ENCODE data around the gene ZNF865. TPM values are rescaled to one million over a fixed set of nuclear protein-coding genes. Genes with fewer than 3 reads are reported as not detected.

Gene ZNF865
- total RNA-seq, 2 experiments from 2014 or later: 3.0 to 11.3 TPM

- Histone ChIP-seq H3K9me2 (ENCODE audit: insufficient read depth, low read length) (no peaks in the 10 kb centered on the region), H3K4me2 (ENCODE audit: low read length) (peak overlapping the region; percentile 89), H4K20me1 (ENCODE audit: insufficient read depth, low read length) (no peaks in the 10 kb centered on the region), H3K4me1 (ENCODE audit: insufficient read depth, low read length, poor library complexity, severe bottlenecking) (peaks cover 58% of the 10 kb centered on the region), H3K36me3 (ENCODE audit: insufficient read depth, low read length) (peaks cover 21% of the 10 kb centered on the region), H3K27ac (ENCODE audit: low read depth, low read length, poor library complexity, severe bottlenecking) (peak overlapping the region; percentile 86), H3K4me3 (ENCODE audit: low read depth, low read length, poor library complexity, severe bottlenecking) (peak overlapping the region; percentile 98), H3K79me2 (ENCODE audit: insufficient read depth, low read depth, low read length) (peaks cover 54% of the 10 kb centered on the region), H2AFZ (ENCODE audit: low read length) (no peak overlapping the region), H3K9me3 (ENCODE audit: low read length) (no peaks in the 10 kb centered on the region)
- BruUV-seq (replicated peaks): no TSS peak
- intact Hi-C loops (cut with micrococcal nuclease; ENCODE audit: unreplicated experiment): loop anchor here (5.0 kb wide), 1 partner anchor 502 kb away; the partner anchor contains the start of gene ZNF444
- TF ChIP-seq CTCF (conservative IDR thresholded peaks at IDR 0.05; ENCODE audit: low read length) (peak; percentile 10; the same call in 1 of the 2 replicates), EZH2phosphoT487 (IDR thresholded peaks at IDR 0.05; ENCODE audit: borderline replicate concordance, low read depth, low read length) (no peak)
- DNase-seq (ENCODE audit: low spot score): peak; percentile 41
- ChIA-PET CTCF (ENCODE audit: unreplicated experiment) (no interaction called here), POLR2A (no interaction called here)
Measured at GRCh38 chr19:55640043-55640576, 34.7 kb downstream of the ZNF865 start.

GRCh38 chr19:55640577-55641425 lies 35.4 kb downstream of the ZNF865 start, which contains the start of gene ZNF580:
Gene ZNF580, plus strand, starts transcription at chr19:55641002. Its CDS starts 1,507 bp downstream, at chr19:55642509.
- DNase-seq (ENCODE audit: low spot score): peak; percentile 75
- POLR2A ChIA-PET: no interaction called here
- Histone ChIP-seq H3K27ac (ENCODE audit: low read depth, low read length, poor library complexity, severe bottlenecking) (peak within 1 kb of the TSS; percentile 86), H3K4me1 (ENCODE audit: insufficient read depth, low read length, poor library complexity, severe bottlenecking) (peaks cover 60% of the 10 kb centered on the region), H2AFZ (ENCODE audit: low read length) (no peak within 1 kb of the TSS), H3K9me3 (ENCODE audit: low read length) (no peaks in the 10 kb centered on the region), H3K9me2 (ENCODE audit: insufficient read depth, low read length) (no peaks in the 10 kb centered on the region), H3K4me3 (ENCODE audit: low read depth, low read length, poor library complexity, severe bottlenecking) (peak within 1 kb of the TSS; percentile 98), H3K36me3 (ENCODE audit: insufficient read depth, low read length) (peaks cover 28% of the 10 kb centered on the region), H3K4me2 (ENCODE audit: low read length) (peak within 1 kb of the TSS; percentile 89), H3K79me2 (ENCODE audit: insufficient read depth, low read depth, low read length) (peaks cover 54% of the 10 kb centered on the region), H4K20me1 (ENCODE audit: insufficient read depth, low read length) (no peaks in the 10 kb centered on the region)
- no TSS peak for BruUV-seq (replicated peaks)
- CTCF ChIA-PET (ENCODE audit: unreplicated experiment): interaction anchor here (0.6 kb wide), 1 partner anchor 12 kb away, joined by 4 read pairs; no protein-coding TSS in a partner anchor
- intact Hi-C loops (cut with micrococcal nuclease; ENCODE audit: unreplicated experiment): loop anchor here (5.0 kb wide), 1 partner anchor 502 kb away; the partner anchor contains the start of gene ZNF444
- no peak for TF ChIP-seq CTCF (conservative IDR thresholded peaks at IDR 0.05; ENCODE audit: low read length)
- no peak for TF ChIP-seq EZH2phosphoT487 (IDR thresholded peaks at IDR 0.05; ENCODE audit: borderline replicate concordance, low read depth, low read length)

All from OCI-LY7 (cell line).